Nephron (organoid): Measurements from ENCODE around the gene CDKL4.

Source experiments
- H3K27ac Mint-ChIP-seq, 3 experiments: 2 replicates each; pipeline ENCODE4 v1.8.0; 2020; ENCODE audit warnings: mixed read lengths in 3 of 3, mild to moderate bottlenecking in 2 of 3, moderate library complexity in 1 of 3
- H3K27me3 Mint-ChIP-seq: 2 replicates; pipeline ENCODE4 v1.8.0; 2021; ENCODE audit warnings: low read depth, mild to moderate bottlenecking, moderate library complexity, mixed read lengths
- H3K36me3 Mint-ChIP-seq: 2 replicates; pipeline ENCODE4 v1.8.0; 2020; ENCODE audit warnings: low read depth, mixed read lengths
- H3K4me1 Mint-ChIP-seq: 2 replicates; pipeline ENCODE4 v1.8.0; 2020; ENCODE audit warnings: mixed read lengths
- H3K4me3 Mint-ChIP-seq, 3 experiments: 2 replicates each; pipeline ENCODE4 v1.8.0; 2020; ENCODE audit warnings: mild to moderate bottlenecking in 3 of 3, mixed read lengths in 3 of 3, moderate library complexity in 2 of 3
- H3K9me3 Mint-ChIP-seq: 2 replicates; pipeline ENCODE4 v1.8.0; 2020; ENCODE audit warnings: mixed read lengths
- CTCF ChIP-seq, 3 experiments: fragments of 200-600 bp; sonication (generic); IDR thresholded peaks; one replicate each; pipeline ENCODE4 v1.5.0; 2021; ENCODE audit warnings: antibody characterized with exemption in 3 of 3; ENCODE audit not compliant: unreplicated experiment in 3 of 3

The CDKL4 gene

GRCh38 chr2:39152504-39152903 lies 91.3 kb downstream of the CDKL4 start:
- no peak for TF ChIP-seq CTCF (IDR thresholded peaks at IDR 0.05; ENCODE audit: unreplicated experiment in 3 of 3)
- Mint-ChIP-seq H3K4me3 (no peak overlapping the region), H3K36me3 (no peaks in the 10 kb centered on the region), H3K4me1 (no peaks in the 10 kb centered on the region), H3K27ac (no peak overlapping the region), H3K27me3 (no peaks in the 10 kb centered on the region), H3K9me3 (no peaks in the 10 kb centered on the region)

- Mint-ChIP-seq H3K27me3 (no peaks in the 10 kb centered on the region), H3K36me3 (no peaks in the 10 kb centered on the region), H3K9me3 (no peaks in the 10 kb centered on the region), H3K4me1 (no peaks in the 10 kb centered on the region), H3K27ac (no peak overlapping the region), H3K4me3 (no peak overlapping the region)
- no peak for TF ChIP-seq CTCF (IDR thresholded peaks at IDR 0.05; ENCODE audit: unreplicated experiment in 3 of 3)
Observed at GRCh38 chr2:39150890-39151497, 92.8 kb downstream of the CDKL4 start.

GRCh38 chr2:39150102-39150562 lies 93.6 kb downstream of the CDKL4 start:
- Mint-ChIP-seq H3K4me1 (no peaks in the 10 kb centered on the region), H3K36me3 (no peaks in the 10 kb centered on the region), H3K27ac (peak overlapping the region in 2 of 3 experiments; percentile 37 to 40), H3K27me3 (no peaks in the 10 kb centered on the region), H3K9me3 (no peaks in the 10 kb centered on the region), H3K4me3 (no peak overlapping the region)
- no peak for TF ChIP-seq CTCF (IDR thresholded peaks at IDR 0.05; ENCODE audit: unreplicated experiment in 3 of 3)

GRCh38 chr2:39146630-39147029 lies 97.1 kb downstream of the CDKL4 start:
- Mint-ChIP-seq H3K9me3 (no peaks in the 10 kb centered on the region), H3K4me3 (no peak overlapping the region), H3K36me3 (no peaks in the 10 kb centered on the region), H3K27me3 (no peaks in the 10 kb centered on the region), H3K4me1 (peaks cover 6% of the 10 kb centered on the region), H3K27ac (no peak overlapping the region)
- no peak for TF ChIP-seq CTCF (IDR thresholded peaks at IDR 0.05; ENCODE audit: unreplicated experiment in 3 of 3)

- peaks cover 13% of the 10 kb centered on the region for H3K4me1 Mint-ChIP-seq
- no peaks in the 10 kb centered on the region for H3K27me3 Mint-ChIP-seq
- no peak for TF ChIP-seq CTCF (IDR thresholded peaks at IDR 0.05; ENCODE audit: unreplicated experiment in 3 of 3)
- no peak overlapping the region for H3K4me3 Mint-ChIP-seq
- H3K27ac Mint-ChIP-seq, result no peak overlapping the region
- H3K9me3 Mint-ChIP-seq, result no peaks in the 10 kb centered on the region
- H3K36me3 Mint-ChIP-seq, result no peaks in the 10 kb centered on the region
Observed at GRCh38 chr2:39145906-39146421, 97.8 kb downstream of the CDKL4 start.

GRCh38 chr2:39144416-39144815 lies 99.4 kb downstream of the CDKL4 start:
- TF ChIP-seq CTCF (IDR thresholded peaks at IDR 0.05; ENCODE audit: unreplicated experiment in 3 of 3), result no peak
- Mint-ChIP-seq H3K4me3 (no peak overlapping the region), H3K9me3 (no peaks in the 10 kb centered on the region), H3K36me3 (no peaks in the 10 kb centered on the region), H3K27ac (no peak overlapping the region), H3K27me3 (no peaks in the 10 kb centered on the region), H3K4me1 (peaks cover 19% of the 10 kb centered on the region)
